Lower lobe of right lung (tissue), 2 donors: ENCODE measurements around the gene UNK. TPM values are rescaled to one million over a fixed set of nuclear protein-coding genes. Genes with fewer than 3 reads are reported as not detected.
"Not testable (repeated sequence)": the region's sequence is repeated elsewhere in the genome, so short reads cannot be mapped to it uniquely, and the experiment has no call there.

Experiments used
- ATAC-seq, 2 donors: fragments of 200-7000 bp; cut with Tn5 transposase; one replicate each; pipeline ENCODE4 v1.9.1; 2020 to 2022; ENCODE audit warnings: mild to moderate bottlenecking in 2 of 2, moderate library complexity in 2 of 2
- DNase-seq: peaks from one replicate; pipeline ENCODE4 v3.0.0-alpha.2; 2020
- H3K27ac ChIP-seq: fragments of 200-600 bp; one replicate; pipeline ENCODE4 v1.8.0; 2022
- H3K27me3 ChIP-seq: fragments of 200-600 bp; one replicate; pipeline ENCODE4 v1.8.0; 2022; ENCODE audit warnings: low read depth
- H3K36me3 ChIP-seq: fragments of 200-600 bp; one replicate; pipeline ENCODE4 v1.8.0; 2022; ENCODE audit warnings: mild to moderate bottlenecking
- H3K4me1 ChIP-seq: fragments of 200-600 bp; one replicate; pipeline ENCODE4 v1.8.0; 2022
- H3K4me3 ChIP-seq: fragments of 200-600 bp; one replicate; pipeline ENCODE4 v1.8.0; 2022; ENCODE audit warnings: mild to moderate bottlenecking
- H3K9me3 ChIP-seq: fragments of 200-600 bp; one replicate; pipeline ENCODE4 v1.8.0; 2022
- intact Hi-C: fragments of 100-400 bp; cut with DNase I; formaldehyde crosslinking; loops from one replicate; pipeline ENCODE4 v1.11.0; 2022
- total RNA-seq: library from RNA; stranded (reverse); fragmentation: NEBNext Ultra II Directional; extraction: Animal tissue kit (Norgen Biotek cat#: 25700); gene quantifications from one replicate; pipeline ENCODE4 v1.2.1, GENCODE V29; 2021
- TF ChIP-seq, protein P1 (sequence below): fragments of 200-600 bp; IDR thresholded peaks from one replicate; pipeline ENCODE4 v1.8.0; 2022; ENCODE audit warnings: antibody characterized with exemption, mild to moderate bottlenecking
- donor health status: DM: no; HTN: yes; CAD: no; lungs with severe emphysema.

UNK gene
- total RNA-seq, 1 donor from 2014 or later = 31.1 TPM

- H3K36me3 ChIP-seq, ATAC-seq, H3K9me3 ChIP-seq, H3K27me3 ChIP-seq, H3K4me3 ChIP-seq, intact Hi-C loops, DNase-seq: not testable (repeated sequence)
- Histone ChIP-seq H3K27ac (peak overlapping the region; percentile 83), H3K4me1 (peaks cover 52% of the 10 kb centered on the region)
These were observed 84.2 kb downstream of the UNK start for GRCh38 chr17:75868730-75869281.

- H3K27ac ChIP-seq = peak overlapping the region; percentile 83
- peak overlapping the region; percentile 27 for H3K4me3 ChIP-seq
- H3K4me1 ChIP-seq = peaks cover 52% of the 10 kb centered on the region
- DNase-seq (no peak), ATAC-seq (peak in 1 of 2 donors; percentile 6)
- H3K36me3 ChIP-seq = peaks cover 10% of the 10 kb centered on the region
- H3K27me3 ChIP-seq = no peaks in the 10 kb centered on the region
- intact Hi-C loops = no loop called here
- no peaks in the 10 kb centered on the region for H3K9me3 ChIP-seq
- TF ChIP-seq, protein P1, sequence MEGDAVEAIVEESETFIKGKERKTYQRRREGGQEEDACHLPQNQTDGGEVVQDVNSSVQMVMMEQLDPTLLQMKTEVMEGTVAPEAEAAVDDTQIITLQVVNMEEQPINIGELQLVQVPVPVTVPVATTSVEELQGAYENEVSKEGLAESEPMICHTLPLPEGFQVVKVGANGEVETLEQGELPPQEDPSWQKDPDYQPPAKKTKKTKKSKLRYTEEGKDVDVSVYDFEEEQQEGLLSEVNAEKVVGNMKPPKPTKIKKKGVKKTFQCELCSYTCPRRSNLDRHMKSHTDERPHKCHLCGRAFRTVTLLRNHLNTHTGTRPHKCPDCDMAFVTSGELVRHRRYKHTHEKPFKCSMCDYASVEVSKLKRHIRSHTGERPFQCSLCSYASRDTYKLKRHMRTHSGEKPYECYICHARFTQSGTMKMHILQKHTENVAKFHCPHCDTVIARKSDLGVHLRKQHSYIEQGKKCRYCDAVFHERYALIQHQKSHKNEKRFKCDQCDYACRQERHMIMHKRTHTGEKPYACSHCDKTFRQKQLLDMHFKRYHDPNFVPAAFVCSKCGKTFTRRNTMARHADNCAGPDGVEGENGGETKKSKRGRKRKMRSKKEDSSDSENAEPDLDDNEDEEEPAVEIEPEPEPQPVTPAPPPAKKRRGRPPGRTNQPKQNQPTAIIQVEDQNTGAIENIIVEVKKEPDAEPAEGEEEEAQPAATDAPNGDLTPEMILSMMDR = no peak
These were observed 84.9 kb downstream of the UNK start for GRCh38 chr17:75869282-75870141.

DNA sequence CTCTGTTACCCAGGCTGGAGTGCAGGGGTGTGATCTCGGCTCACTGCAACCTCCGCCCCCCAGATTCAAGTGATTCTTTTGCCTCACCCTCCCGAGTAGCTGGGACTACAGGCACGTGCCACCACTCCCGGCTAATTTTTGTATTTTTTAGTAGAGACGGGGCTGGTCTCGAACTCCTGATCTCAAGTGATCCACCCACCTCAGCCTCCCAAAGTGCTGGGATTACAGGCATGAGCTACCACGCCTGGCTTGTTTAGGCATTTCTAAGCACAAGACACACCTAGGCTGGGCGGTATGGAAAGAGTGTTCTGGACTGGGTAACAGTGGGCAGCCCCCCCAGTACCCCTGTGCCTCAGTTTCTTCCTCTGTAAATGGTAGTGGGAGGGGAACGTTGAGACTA, 85.6 kb downstream of the UNK start:
- ATAC-seq, DNase-seq, H3K27me3 ChIP-seq, intact Hi-C loops, H3K9me3 ChIP-seq: not testable (repeated sequence)
- H3K4me3 ChIP-seq = peak overlapping the region; percentile 27
- peaks cover 17% of the 10 kb centered on the region for H3K36me3 ChIP-seq
- H3K27ac ChIP-seq = peak overlapping the region; percentile 83
- H3K4me1 ChIP-seq = peaks cover 52% of the 10 kb centered on the region

DNA sequence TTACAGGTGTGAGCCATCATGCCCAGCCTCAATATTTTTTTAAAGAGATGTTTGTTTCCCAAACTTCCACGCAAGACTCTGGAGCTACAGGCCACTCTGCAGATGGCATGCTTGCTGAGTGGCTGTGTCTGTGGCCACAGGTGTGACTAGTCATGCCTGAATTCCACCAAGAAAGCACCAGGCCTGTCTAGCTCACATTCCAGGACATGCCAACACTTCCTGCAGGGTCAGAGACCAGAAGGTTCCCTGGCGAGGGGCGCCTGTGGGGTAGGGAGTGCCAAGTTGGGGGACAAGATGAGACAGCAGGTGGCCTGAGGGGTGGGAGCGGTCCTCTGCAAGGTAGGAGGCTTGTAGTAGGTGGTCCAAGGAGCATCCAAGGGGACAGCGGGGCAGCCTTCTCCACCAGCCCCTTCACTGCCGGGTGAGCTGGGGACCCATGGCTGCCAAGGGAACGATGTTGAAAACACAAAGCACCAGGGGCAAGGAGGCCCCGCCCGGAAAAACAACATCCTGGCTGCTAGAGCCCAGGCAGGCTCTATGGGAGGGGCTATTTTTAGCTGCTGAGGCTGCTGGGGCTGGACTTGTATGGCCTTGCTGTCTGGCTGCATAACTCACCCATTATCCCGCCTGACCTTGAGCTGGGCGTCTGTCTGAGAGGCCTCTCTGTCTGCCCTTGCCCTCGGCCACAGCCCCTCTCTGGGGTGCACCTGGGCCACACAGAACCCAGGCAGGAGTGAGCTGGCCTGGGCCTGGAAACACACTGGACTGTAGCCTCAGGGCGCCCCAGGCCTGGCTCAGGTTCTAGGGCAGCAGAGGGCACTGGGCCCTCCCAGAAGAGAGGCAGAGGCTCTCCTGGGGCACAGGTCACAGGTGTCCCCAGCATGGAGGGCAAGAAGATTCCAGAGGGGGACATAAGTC, 88.1 kb downstream of the UNK start:
- H3K36me3 ChIP-seq = peaks cover 25% of the 10 kb centered on the region
- no peak overlapping the region for H3K4me3 ChIP-seq
- H3K27ac ChIP-seq = peak overlapping the region; percentile 91
- DNase-seq (peak; percentile 75), ATAC-seq (peak; percentile 45 to 54)
- TF ChIP-seq, protein P1 = no peak
- intact Hi-C loops = no loop called here
- no peaks in the 10 kb centered on the region for H3K27me3 ChIP-seq
- peaks cover 72% of the 10 kb centered on the region for H3K4me1 ChIP-seq
- H3K9me3 ChIP-seq = no peaks in the 10 kb centered on the region

DNA sequence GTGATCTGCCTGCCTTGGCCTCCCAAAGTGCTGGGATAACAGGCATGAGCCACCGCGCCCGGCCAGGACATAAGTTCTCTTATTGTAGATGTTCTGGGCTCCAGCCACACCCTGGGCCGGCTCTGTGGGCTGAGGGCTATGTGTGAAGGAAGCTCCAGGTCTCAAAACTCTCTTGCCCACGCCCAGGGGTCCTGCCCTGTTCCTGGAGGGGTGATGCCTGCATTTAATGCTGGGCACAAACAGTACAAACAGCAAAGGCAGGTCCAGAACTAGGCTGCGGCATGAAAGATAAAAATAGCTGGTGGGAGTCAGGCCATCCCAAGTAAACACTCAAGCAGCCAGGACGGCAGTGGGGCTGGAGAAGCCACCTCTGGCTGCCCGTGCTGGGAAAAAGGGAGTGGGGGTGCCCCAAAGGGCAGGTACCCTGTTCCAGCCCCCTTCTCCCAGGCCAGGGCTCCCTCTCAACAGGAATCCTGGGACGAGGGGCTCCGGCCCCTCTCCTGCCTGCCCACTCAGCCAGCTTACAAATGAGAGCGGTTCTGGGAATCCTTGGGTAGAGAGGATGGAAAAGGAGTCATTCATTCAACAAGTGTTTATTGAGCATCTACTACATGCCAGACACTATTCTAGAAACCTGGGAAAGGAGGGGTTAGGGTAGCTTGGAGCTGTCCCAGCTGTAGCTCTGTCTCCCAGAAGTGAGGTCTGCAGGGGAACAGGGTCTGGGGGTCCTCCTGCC, 89.1 kb downstream of the UNK start:
- DNase-seq = no peak
- Histone ChIP-seq H3K9me3 (no peaks in the 10 kb centered on the region), H3K27ac (peak overlapping the region; percentile 91), H3K4me1 (peaks cover 68% of the 10 kb centered on the region), H3K27me3 (no peaks in the 10 kb centered on the region), H3K36me3 (peaks cover 25% of the 10 kb centered on the region), H3K4me3 (no peak overlapping the region)
- intact Hi-C loops = no loop called here
- ATAC-seq = no peak
- TF ChIP-seq, protein P1 = no peak
